ENCODE data around the gene TMEFF2.

TMEFF2 gene

DNA sequence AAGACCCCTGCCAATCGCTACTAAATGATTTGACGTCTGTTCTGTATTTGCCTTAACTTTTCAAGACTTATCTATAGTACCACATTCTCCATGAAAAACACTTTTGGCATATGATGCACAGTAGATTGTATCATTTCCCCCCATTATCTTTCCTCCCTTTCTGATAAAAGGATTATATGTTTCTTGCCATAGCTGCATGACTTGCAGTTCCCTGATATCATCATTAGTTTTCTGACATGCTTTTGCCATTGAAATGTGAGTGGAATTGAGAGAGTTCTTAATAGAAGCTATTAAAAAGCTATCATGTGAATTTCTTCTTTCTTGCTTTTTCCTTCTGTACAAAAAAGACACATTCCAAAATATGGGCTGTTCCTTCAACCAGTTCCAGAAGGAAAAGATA, 130.3 kb downstream of the TMEFF2 start:
- DNase-seq (ENCODE audit: low read depth) = no peak
- TF ChIP-seq, protein P1, sequence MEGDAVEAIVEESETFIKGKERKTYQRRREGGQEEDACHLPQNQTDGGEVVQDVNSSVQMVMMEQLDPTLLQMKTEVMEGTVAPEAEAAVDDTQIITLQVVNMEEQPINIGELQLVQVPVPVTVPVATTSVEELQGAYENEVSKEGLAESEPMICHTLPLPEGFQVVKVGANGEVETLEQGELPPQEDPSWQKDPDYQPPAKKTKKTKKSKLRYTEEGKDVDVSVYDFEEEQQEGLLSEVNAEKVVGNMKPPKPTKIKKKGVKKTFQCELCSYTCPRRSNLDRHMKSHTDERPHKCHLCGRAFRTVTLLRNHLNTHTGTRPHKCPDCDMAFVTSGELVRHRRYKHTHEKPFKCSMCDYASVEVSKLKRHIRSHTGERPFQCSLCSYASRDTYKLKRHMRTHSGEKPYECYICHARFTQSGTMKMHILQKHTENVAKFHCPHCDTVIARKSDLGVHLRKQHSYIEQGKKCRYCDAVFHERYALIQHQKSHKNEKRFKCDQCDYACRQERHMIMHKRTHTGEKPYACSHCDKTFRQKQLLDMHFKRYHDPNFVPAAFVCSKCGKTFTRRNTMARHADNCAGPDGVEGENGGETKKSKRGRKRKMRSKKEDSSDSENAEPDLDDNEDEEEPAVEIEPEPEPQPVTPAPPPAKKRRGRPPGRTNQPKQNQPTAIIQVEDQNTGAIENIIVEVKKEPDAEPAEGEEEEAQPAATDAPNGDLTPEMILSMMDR (conservative IDR thresholded peaks at IDR 0.05; ENCODE audit: control insufficient read depth, insufficient read depth, low read depth, low read length) = no peak
- no peak overlapping the region for H3K4me3 ChIP-seq (ENCODE audit: control insufficient read depth, low read depth, low read length)

DNA sequence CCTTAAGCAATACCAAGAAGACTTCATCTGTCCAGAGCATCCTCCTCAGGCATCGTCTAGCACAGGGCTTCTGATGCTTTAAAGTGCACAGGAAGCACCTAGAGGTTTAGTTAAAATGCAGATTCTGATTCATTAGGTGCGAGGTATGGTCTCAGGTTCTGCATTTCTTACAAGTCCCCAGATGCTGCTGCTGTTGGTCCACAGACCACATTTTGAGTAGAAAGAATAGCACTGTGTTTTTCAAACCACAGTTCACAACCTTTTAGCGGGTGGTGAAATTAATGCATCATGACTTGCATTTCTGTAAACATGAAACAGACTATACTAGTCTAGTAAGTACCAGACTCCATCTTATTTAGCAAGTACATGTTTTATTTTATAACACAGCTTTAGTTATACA, 134.6 kb downstream of the TMEFF2 start:
- DNase-seq (ENCODE audit: low read depth) = no peak
- H3K4me3 ChIP-seq (ENCODE audit: control insufficient read depth, low read depth, low read length) = no peak overlapping the region
- TF ChIP-seq, protein P1 (conservative IDR thresholded peaks at IDR 0.05; ENCODE audit: control insufficient read depth, insufficient read depth, low read depth, low read length) = no peak

DNA sequence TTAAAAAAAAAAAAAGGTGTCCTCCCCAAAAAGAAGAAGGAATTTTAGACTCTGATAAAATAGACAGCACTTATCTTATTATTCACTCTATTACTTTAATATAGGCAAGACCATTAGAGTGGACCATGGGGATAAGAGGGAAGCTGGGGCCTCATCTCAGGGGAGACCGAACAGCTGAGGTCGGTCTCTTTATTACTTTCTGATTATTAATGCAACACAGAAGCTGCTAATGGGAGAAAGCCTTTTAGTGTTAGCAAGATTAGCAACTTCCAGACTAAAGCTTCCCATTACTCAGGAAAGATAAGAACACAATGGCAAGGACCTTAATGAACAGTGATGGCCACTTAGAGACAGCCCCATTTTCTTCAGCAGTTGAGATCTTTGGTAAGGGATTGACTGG, 135.5 kb downstream of the TMEFF2 start:
- DNase-seq (ENCODE audit: low read depth) = no peak
- no peak overlapping the region for H3K4me3 ChIP-seq (ENCODE audit: control insufficient read depth, low read depth, low read length)
- TF ChIP-seq, protein P1 (conservative IDR thresholded peaks at IDR 0.05; ENCODE audit: control insufficient read depth, insufficient read depth, low read depth, low read length) = no peak

DNA sequence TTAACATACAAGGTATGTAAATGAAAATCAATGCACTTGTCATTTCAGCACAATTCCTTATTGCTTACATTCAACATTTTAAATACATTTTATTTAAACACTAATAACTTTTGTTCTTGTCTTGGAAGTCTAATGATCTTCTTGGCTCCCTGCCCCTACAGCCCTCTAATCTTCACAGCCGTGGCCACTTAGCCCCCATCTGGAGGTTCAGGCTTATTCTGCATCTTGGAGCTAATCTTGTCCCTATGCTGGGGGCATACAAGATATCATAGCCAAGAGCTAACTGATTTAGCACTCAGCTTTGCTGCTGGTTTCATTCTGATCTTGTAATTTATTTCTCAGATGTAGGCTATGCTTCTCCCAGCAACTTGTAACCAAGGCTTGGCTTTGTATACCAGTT, 140.8 kb downstream of the TMEFF2 start:
- DNase-seq (ENCODE audit: low read depth) = no peak
- no peak overlapping the region for H3K4me3 ChIP-seq (ENCODE audit: control insufficient read depth, low read depth, low read length)
- TF ChIP-seq, protein P1 (conservative IDR thresholded peaks at IDR 0.05; ENCODE audit: control insufficient read depth, insufficient read depth, low read depth, low read length) = no peak

DNA sequence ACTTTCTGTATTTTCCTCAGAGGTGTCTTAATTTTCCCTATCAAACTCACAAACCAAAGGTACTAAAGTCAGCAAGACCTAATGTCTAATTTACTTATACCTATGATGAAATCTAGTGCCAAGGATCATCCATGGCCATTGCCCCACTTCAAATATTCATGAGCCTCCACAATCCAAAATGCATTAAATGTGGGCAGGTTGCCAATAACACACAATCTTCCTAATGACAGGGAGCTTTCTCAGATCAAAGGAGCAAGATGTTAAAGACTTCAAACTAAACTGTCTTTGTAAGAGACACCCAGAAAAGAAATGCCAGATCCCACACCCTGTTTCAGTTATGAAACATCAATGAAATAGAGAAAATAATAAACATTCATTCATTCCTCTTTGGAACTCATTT, 143.2 kb downstream of the TMEFF2 start:
- TF ChIP-seq, protein P1 (conservative IDR thresholded peaks at IDR 0.05; ENCODE audit: control insufficient read depth, insufficient read depth, low read depth, low read length) = no peak
- no peak for DNase-seq (ENCODE audit: low read depth)
- no peak overlapping the region for H3K4me3 ChIP-seq (ENCODE audit: control insufficient read depth, low read depth, low read length)

DNA sequence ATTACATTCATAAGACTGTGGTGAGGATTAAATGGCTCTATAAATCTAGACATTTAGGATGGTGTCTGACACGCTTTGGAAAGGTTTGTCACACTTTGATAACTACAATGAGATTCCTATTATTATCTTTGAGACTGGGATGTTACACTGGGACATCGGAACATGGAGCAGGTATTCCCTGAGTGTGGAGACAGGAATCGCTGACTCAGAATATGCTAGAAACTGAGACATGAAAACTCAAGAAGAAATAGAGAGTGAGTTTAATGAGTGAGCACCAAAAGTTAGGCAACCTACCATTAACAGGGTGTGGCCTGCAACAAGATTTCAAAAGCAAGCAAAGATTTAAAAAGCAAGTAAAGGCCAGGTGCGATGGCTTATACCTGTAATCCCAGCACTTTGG, 145.4 kb downstream of the TMEFF2 start:
- TF ChIP-seq, protein P1 (conservative IDR thresholded peaks at IDR 0.05; ENCODE audit: control insufficient read depth, insufficient read depth, low read depth, low read length) = no peak
- H3K4me3 ChIP-seq (ENCODE audit: control insufficient read depth, low read depth, low read length) = no peak overlapping the region
- no peak for DNase-seq (ENCODE audit: low read depth)
